Activated CD4-positive, alpha-beta T cell treated with anti-CD3 and anti-CD28 coated beads, Interleukin-2, amount 50 U/mL, for 16 hours (primary cell): Measurements from ENCODE around the gene APOBEC3C.
A peak's percentile ranks its signal among the peaks of the same experiment; 100 is the strongest.
"Not testable (repeated sequence)": the region's sequence is repeated elsewhere in the genome, so short reads cannot be mapped to it uniquely, and the experiment has no call there.

Source experiments
- DNase-seq: peaks from one replicate; pipeline ENCODE4 v3.0.0-alpha.2; 2020

APOBEC3C gene

DNA sequence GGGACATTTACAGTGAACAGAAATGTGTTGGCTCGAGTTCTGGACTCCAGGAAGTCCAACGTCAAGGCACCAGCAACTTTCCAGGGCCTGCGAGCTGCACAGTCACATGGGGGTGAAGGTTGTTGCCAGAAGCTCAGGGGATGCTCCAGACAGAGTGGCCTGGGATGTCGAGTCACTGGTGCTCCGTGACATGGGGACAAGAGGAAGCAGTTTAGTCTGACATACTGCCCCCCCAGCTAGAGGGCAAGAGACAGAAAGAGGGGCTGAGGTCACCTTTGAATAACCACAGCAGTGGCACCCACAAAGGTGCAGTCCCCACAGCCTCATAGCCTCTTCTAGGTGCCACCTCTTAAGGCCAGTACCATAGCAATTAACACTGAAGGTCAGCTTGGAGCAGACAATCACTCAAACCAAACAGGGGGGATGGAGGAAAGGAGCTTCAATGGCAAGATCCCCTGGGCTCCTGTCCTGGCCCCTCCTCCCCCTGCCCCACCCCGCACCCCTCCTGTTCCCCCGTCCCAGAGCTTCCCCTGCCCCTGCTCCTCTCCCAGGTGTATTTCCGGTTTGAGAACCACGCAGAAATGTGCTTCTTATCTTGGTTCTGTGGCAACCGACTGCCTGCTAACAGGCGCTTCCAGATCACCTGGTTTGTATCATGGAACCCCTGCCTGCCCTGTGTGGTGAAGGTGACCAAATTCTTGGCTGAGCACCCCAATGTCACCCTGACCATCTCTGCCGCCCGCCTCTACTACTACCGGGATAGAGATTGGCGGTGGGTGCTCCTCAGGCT, 10.7 kb downstream of the APOBEC3C start:
- no peak for DNase-seq

DNA sequence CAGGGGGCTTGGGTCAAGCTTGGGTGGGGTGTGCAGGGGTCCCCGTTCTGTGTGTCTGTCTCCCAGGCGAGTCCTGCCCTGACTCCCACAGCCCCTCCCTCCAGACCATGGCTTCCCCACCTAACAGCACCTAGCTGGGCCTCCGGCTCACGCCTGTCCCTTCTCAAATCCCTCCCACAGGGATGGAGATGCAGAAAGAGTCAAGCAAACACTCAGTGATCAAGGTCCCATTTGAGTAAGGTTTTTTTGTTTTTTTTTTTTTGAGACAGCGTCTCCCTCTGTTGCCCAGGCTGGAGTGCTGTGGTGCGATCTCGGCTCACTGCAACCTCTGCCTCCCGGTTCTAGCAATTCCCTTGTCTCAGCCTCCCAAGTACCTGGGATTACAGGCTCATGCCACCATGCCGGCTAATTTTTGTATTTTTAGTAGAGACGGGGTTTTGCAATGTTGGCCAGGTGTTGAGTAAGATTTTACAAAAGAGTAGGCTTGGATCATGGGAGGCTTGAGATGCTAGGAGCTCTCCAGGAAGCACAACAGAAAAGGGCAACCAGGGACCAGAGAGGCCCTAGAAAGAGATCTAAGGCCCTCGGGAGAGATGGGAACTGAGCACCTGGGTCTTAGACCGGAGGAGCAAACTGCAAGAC, 12.6 kb downstream of the APOBEC3C start:
- no peak for DNase-seq

DNA sequence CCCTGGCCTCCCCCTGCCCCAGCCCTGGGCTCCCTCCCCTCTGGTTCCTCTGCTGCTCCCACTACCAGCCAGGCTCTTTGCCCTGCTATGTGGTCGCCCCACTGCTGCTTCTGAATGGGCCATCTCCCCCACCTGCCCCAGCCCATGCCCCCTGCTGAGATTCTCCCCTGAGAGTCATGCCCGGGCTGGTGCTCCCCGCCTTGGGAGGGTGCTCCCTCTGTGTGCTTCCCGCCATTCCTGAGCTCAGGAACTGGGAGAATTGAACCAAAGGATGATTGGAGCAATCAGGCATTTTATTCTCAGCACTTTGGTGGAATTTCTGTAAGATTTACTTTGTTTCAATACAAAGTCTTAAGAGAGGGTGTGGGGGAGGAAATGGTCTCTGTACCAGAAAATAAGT, 13.7 kb downstream of the APOBEC3C start:
- DNase-seq, result no peak

DNA sequence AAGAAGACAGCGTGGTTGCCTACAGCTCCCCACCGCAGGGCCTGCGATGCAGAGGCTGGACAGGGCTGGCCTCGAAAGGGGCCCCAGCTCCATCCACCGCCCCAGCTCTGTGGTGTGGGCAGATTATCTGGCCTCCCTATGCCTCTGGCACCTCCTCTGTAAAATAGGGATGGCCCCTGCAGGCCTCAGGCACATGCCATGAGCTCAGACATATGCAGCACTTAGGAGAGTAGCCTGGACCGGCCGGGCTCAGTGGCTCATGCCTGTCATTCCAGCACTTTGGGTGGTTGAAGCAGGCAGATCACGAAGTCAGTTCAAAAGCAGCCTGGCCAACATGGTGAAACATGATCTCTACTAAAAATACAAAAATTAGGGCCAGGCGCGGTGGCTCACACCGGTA, 14.2 kb downstream of the APOBEC3C start:
- no peak for DNase-seq

DNA sequence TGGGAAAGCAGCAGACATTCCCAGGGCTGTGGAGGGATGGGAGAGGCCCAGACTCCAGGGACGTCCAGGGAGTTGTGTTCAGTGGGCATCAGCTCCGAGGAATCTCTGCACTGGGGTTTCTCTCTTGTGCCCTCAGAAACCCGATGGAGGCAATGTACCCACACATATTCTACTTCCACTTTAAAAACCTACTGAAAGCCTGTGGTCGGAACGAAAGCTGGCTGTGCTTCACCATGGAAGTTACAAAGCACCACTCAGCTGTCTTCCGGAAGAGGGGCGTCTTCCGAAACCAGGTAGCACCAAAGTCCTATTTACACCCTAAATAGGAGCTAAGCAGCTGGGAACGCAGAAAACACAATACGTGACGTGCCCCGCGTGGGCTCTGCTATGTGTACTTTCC, 15.2 kb downstream of the APOBEC3C start:
- DNase-seq, result no peak

DNA sequence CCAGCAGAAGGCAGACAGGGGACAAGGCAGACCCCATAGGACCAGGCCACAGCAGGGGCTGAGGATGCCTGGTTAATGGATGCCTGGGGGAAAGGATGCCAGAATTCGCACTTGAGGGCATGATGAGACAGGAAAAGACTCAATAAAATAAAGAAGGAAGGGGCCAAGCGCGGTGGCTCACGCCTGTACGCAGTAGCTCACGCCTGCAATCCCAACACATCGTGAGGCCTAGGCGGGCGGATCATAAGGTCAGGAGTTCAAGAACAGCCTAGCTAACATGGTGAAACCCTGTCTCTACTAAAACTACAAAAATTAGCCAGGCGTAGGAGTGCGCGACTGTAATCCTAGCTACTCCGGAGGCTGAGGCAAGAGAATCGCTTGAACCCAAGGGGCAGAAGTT, 16.6 kb downstream of the APOBEC3C start:
- DNase-seq, result no peak

DNA sequence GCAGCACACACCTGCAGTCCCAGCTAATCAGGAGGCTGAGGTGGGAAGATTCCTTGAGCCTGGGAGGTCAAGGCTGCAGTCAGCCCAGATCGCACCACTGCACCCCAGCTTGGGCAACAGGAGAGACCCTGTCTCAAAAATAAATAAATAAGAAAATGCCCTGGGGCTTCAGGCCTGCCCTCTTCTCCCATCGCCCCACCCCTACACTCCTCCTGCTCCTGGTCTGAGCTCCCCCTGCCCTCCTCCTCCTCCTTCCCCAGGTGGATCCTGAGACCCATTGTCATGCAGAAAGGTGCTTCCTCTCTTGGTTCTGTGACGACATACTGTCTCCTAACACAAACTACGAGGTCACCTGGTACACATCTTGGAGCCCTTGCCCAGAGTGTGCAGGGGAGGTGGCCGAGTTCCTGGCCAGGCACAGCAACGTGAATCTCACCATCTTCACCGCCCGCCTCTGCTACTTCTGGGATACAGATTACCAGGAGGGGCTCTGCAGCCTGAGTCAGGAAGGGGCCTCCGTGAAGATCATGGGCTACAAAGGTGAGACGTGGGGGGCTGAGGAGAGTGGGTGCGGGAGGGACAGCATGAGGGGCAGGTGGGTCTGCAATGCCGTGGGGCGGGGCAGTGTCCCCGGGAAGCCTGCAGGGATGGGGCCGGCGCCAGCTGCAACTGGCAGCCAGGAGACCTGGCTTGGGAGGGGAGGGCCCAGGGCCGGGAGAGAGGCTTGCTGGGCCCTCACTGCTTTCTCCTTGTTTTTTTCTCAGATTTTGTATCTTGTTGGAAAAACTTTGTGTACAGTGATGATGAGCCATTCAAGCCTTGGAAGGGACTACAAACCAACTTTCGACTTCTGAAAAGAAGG, 17.6 kb downstream of the APOBEC3C start:
- DNase-seq, result not testable (repeated sequence)

DNA sequence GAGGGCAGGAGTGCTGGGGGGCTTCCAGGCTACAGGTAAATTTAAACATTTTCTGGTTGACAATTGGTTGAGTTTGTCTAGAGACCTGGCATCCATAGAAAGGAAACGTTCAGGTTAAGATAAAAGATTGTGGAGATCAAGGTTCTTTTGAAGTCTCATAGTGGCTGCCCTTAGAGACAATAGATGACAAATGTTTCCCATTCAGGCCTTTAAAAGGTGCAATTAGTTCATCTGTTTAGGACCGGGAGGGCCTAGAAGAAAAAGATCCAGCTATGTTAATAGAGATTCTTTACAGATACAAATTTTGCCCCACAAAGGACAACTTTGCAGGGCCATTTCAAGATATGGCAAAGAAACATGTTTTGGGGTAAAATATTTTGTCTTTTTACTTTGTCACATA, 23.0 kb downstream of the APOBEC3C start:
- not testable (repeated sequence) for DNase-seq

DNA sequence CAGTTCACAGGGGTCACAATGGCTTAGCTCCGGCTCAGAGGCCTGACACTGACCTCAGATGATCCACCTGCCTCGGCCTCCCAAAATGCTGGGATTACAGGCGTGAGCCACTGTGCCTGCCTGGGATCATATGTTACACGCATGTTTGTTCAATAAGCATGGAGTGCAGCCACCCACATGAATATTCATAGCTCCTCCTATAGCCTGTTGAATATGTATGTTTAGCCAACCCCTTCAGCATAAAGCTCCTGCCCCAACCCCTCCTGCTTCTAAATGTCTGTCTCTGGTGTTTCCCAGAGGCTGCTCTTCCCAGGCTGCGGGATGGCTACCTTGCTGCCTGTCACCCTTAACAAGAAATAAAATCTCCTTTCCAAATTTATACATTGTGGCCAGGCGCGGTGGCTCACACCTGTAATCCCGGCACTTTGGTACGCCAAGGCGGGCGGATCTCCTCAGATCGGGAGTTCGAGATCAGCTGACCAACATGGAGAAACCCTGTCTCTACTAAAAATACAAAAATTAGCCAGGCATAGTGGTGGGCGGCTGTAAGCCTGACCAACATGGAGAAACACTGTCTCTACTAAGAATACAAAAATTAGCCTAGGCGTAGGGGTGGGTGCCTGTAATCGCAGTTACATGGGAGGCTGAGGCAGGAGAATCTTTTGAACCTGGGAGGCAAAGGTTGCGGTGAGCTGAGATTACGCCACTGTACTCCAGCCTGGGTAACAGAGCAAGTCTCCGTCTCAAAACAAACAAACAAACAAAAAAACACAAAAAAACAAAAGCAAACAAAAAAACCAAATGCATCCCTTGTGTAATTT, 25.5 kb downstream of the APOBEC3C start:
- DNase-seq, result no peak

DNA sequence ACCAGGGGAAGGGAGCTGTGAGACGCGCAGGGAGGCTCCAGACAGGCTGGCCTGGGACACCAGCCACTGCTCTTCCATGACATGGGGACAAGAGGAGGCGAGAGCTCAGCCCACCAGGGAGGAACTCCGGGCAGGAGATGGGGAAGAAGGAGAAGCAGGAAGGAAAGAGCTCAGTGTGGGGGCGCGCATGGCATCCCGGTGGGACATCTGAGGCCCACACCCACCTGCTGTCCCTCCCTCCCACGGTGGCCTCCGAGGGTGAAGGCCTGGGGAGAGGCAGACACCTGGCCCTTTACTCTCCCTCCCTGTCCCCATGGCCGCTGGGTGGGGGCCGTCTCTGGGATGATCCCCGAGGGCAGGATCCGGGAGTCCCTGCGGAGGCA, 26.1 kb downstream of the APOBEC3C start:
- DNase-seq, result not testable (repeated sequence)

DNA sequence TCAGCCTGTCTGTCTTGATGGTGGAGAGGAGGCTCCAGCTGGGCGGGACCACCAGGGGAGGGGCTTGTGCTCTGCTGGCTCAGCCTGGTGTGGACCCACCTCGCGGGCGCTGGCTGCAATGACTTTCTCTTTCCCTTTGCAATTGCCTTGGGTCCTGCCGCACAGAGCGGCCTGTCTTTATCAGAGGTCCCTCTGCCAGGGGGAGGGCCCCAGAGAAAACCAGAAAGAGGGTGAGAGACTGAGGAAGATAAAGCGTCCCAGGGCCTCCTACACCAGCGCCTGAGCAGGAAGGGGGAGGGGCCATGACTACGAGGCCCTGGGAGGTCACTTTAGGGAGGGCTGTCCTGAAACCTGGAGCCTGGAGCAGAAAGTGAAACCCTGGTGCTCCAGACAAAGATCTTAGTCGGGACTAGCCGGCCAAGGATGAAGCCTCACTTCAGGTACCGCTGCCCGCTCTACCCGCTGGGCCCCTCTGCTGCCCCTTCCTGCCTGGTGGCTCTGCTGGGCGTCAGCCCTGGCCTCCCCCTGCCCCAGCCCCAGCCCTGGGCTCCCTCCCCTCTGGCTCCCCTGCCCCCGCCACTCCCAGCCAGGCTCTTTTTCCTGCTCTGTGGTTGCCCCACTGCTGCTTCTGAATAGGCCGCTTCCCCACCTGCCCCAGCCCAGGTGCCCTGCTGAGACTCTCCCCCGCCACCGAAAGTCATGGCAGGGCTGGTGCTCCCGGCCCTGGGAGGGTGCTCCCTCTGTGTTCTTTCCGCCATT, 26.7 kb downstream of the APOBEC3C start, which contains the start of gene APOBEC3F:
Gene APOBEC3F, plus strand, starts transcription at position 327 of the 759 bp plus-strand sequence. Its CDS starts 97 bp downstream, at position 424.
- DNase-seq, result peak; percentile 71

DNA sequence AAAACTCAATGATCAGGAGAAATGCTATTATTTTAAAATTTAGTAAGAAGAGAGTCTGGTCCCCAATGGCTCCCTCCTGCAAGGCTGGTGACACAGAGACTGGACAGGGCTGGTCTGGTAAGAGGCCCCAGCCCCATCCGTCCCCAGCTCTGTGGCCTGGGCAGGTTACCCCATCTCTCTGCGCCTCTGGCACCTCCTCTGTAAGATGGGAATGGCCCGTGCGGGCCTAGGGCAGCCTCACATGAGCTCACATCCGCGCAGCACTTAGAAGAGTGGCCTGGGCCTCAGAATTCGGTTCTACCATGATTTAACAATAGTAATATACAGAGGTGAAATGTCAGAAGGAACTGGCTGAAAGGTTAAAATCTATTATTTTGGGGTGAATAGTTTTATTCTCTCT, 27.9 kb downstream of the APOBEC3C start:
- DNase-seq, result no peak

DNA sequence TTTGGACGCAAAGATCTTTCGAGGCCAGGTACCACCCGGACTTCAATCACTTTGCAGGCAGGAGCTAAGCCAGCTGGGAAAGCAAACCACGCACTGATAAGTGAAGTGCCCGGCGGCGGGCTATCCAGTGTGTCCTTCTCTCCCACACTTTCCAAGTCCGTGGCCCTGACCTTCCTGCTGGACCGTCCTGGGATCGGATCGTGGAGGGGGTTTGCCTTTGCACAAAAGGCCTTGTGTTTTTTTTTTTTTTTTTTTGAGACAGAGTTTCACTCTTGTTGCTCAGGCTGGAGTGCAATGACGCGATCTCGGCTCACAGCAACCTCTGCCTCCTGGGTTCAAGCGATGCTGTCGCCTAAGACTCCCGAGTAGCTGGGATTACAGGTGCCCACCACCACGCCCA, 29.0 kb downstream of the APOBEC3C start:
- not testable (repeated sequence) for DNase-seq

DNA sequence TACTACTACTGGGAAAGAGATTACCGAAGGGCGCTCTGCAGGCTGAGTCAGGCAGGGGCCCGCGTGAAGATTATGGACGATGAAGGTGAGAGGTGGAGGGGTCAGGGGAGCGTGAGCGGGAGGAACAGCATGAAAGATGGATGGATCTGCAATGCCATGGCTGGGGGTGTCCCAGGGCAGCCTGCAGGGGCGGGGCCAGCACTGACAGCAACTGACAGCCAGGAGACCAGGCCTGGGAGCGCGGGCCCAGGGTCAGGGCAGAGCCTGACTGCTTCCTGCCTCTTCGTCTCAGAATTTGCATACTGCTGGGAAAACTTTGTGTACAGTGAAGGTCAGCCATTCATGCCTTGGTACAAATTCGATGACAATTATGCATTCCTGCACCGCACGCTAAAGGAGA, 31.1 kb downstream of the APOBEC3C start:
- not testable (repeated sequence) for DNase-seq

DNA sequence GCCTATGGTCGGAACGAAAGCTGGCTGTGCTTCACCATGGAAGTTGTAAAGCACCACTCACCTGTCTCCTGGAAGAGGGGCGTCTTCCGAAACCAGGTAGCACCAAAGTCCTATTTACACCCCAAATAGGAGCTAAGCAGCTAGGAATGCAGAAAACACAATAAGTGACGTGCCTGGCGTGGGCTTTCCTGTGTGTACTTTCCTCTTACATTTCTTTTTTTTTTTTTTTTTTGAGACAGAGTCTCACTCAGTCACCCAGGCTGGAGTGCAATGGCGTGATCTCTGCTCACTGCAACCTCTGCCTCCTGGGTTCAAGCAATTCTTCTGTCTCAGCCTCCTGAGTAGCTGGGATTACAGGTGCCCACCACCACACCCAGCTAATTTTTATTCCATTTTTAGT, 35.4 kb downstream of the APOBEC3C start:
- DNase-seq, result not testable (repeated sequence)

DNA sequence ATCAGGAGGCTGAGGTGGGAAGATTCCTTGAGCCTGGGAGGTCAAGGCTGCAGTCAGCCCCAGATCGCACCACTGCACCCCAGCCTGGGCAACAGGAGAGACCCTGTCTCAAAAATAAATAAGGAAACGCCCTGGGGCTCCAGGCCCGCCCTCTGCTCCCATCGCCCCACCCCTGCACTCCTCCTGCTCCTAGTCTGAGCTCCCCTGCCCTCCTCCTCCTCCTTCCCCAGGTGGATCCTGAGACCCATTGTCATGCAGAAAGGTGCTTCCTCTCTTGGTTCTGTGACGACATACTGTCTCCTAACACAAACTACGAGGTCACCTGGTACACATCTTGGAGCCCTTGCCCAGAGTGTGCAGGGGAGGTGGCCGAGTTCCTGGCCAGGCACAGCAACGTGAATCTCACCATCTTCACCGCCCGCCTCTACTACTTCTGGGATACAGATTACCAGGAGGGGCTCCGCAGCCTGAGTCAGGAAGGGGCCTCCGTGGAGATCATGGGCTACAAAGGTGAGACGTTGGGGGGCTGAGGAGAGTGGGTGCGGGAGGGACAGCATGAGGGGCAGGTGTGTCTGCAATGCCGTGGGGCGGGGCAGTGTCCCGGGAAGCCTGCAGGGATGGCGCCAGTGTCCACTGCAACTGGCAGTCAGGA, 37.9 kb downstream of the APOBEC3C start:
- DNase-seq, result not testable (repeated sequence)

DNA sequence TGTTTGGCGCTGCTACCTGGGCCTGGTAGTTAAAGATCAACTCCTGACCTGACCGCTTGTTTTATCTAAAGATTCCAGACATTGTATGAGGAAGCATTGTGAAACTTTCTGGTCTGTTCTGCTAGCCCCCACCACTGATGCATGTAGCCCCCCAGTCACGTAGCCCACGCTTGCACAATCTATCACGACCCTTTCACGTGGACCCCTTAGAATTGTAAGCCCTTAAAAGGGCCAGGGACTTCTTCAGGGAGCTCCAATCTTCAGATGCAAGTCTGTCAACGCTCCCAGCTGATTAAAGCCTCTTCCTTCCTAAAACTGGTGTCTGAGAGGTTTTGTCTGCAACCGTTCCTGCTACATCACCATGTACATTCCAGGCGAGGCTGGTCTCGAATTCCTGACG, 41.6 kb downstream of the APOBEC3C start:
- DNase-seq, result no peak

DNA sequence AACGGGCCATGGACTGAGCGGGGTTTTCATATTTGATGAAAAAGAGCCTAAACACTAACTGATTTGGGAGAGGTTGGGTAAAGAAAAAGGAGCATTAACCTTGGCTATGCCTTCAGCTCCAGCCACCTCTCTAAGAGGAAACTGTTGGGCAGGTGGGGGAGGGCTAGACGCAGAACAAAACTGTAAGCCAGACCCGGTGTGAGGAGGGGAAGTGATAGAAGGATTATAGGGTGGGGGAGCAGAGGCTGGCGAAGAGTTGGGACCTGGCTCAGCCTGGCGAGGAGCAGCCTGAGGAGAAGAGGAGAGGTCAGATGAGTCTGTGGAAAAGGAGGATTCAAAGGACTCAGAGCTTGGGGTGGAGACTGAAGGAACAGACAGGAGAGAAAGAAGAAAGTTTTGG, 47.2 kb downstream of the APOBEC3C start:
- not testable (repeated sequence) for DNase-seq

DNA sequence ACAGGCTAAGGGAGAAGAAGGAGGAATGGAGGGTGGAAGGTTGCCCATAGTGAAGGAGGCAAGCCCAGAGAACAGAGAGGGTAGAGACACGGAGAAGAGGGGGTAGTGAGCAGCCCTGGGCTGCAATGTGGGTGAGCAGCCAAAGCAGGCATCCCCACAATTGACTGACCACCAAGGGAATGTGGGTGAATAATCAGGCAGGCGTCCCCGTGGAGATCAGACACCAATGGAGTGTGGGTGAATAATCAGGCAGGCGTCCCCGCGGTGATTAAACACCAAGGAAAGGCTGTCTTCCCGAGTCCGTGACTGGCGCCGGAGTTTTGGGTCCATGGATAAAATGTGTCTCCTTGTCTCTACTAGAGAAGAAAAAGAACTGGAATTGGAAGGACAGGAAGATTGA, 47.9 kb downstream of the APOBEC3C start:
- not testable (repeated sequence) for DNase-seq

DNA sequence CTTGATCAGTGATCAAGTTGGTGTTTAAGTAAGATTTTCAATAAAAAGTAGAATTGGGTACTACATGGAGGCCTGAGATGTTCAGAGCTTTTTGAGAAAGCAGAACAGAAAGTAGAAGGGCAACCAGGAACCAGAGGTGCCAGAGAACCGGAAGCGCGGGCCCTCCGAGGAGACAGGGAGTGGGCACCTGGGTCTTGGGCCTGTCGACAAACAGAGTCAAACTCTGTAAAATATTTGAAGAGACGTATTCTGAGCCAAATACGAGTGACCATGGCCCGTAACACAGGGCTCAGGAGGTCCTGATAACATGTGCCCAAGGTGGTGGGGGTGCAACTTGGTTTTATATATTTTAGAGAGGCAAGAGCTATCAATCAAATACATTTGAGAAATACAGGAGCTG, 49.8 kb downstream of the APOBEC3C start:
- not testable (repeated sequence) for DNase-seq
